ENCODE data around the gene ABHD15. TPM values are rescaled to one million over a fixed set of nuclear protein-coding genes. Genes with fewer than 3 reads are reported as not detected.

The ABHD15 gene
- total and polyA plus RNA-seq, 2 donors (not counting 1 experiment from before 2014, with no cell fraction given), result 10.9 to 44.1 TPM

DNA sequence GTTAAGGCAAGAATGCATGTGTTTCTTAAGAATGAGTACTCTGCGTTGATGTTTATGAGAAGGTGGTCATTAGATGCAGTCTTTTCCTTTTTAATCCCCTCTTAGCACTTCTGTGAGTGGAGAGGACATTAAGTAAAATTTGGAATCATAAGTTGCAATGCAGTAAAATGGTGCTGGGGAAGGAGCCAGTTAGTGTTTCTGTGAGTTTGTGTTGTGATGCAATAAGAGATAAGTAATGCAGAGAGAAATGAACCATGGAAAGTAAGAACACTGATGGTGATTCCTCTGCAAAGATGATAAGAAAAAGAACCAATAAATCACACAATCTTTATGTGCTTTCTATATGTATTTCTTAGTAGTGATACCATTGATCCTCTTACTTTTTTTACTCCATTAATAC, 20.0 kb downstream of the ABHD15 start:
- ChIA-PET CTCF (interaction anchor here (1.1 to 2.4 kb wide), 2 partner anchors 8 to 10 kb away, joined by 3 to 8 read pairs; no protein-coding TSS in a partner anchor), POLR2A (no interaction called here)
- Mint-ChIP-seq H3K27ac (no peak overlapping the region), H3K27me3 (no peaks in the 10 kb centered on the region), H3K4me3 (no peak overlapping the region), H3K9me3 (ENCODE audit: insufficient read depth) (no peaks in the 10 kb centered on the region), H3K4me1 (no peaks in the 10 kb centered on the region)
- TF ChIP-seq EZH2 (IDR thresholded peaks at IDR 0.05; ENCODE audit: borderline replicate concordance, insufficient read depth, low read depth, low read length, poor library complexity, severe bottlenecking), result no peak
- no CpG with 5 or more reads among the region's 1 CpG for WGBS (ENCODE audit: insufficient coverage)
- Histone ChIP-seq H4K20me1 (ENCODE audit: control insufficient read depth, insufficient read depth, low read length, poor library complexity, severe bottlenecking) (no peaks in the 10 kb centered on the region), H3K27ac (ENCODE audit: low read length in 2 of 2) (no peak overlapping the region), H2AFZ (ENCODE audit: insufficient read depth, low read depth, low read length, poor library complexity, severe bottlenecking) (no peak overlapping the region), H3K79me2 (ENCODE audit: control insufficient read depth, insufficient read depth, low read length) (no peaks in the 10 kb centered on the region), H3K36me3 (replicated peaks in 1 of 2; ENCODE audit: control extremely low read depth in 1 of 2, control insufficient read depth in 1 of 2, extremely low read depth in 1 of 2, insufficient read depth in 2 of 2, low read length in 1 of 2) (peaks cover 3 to 19% of the 10 kb centered on the region in 2 experiments), H3K9me3 (ENCODE audit: control extremely low read depth in 1 of 3, control insufficient read depth in 2 of 3, insufficient read depth in 1 of 3, low read length in 2 of 3) (no peaks in the 10 kb centered on the region), H3K4me1 (ENCODE audit: control insufficient read depth in 2 of 2, insufficient read depth in 2 of 2, low read length in 2 of 2) (no peaks in the 10 kb centered on the region), H3K27me3 (replicated peaks in 1 of 4; ENCODE audit: control extremely low read depth in 1 of 4, control insufficient read depth in 3 of 4, insufficient read depth in 4 of 4, low read length in 3 of 4) (no peaks in the 10 kb centered on the region), H3K4me2 (replicated peaks; ENCODE audit: low read depth, low read length, poor library complexity, severe bottlenecking) (no peak overlapping the region), H3K4me3 (ENCODE audit: control extremely low read depth in 1 of 5, extremely low read depth in 1 of 5, insufficient read depth in 1 of 5, low read depth in 2 of 5, low read length in 4 of 5) (no peak overlapping the region), H3K9ac (ENCODE audit: low read length) (no peak overlapping the region)
- no peak for DNase-seq
- ATAC-seq (ENCODE audit: low read depth), result no peak
- intact Hi-C loops (cut with micrococcal nuclease), result no loop called here

- no peak overlapping the region for H3K27ac Mint-ChIP-seq
- POLR2A ChIA-PET, result no interaction called here
Measured at GRCh38 chr17:29546085-29546484, 20.8 kb downstream of the ABHD15 start.

More at GRCh38 chr17:29546085-29546484, 20.8 kb downstream of the ABHD15 start:
- intact Hi-C loops (cut with micrococcal nuclease), result no loop called here
- Histone ChIP-seq H3K36me3 (replicated peaks in 1 of 2; ENCODE audit: control extremely low read depth in 1 of 2, control insufficient read depth in 1 of 2, extremely low read depth in 1 of 2, insufficient read depth in 2 of 2, low read length in 1 of 2) (peaks cover 3 to 19% of the 10 kb centered on the region in 2 experiments), H3K27ac (ENCODE audit: low read length in 2 of 2) (no peak overlapping the region), H3K27me3 (replicated peaks in 1 of 4; ENCODE audit: control extremely low read depth in 1 of 4, control insufficient read depth in 3 of 4, insufficient read depth in 4 of 4, low read length in 3 of 4) (no peaks in the 10 kb centered on the region), H3K4me3 (ENCODE audit: control extremely low read depth in 1 of 5, extremely low read depth in 1 of 5, insufficient read depth in 1 of 5, low read depth in 2 of 5, low read length in 4 of 5) (no peak overlapping the region), H2AFZ (ENCODE audit: insufficient read depth, low read depth, low read length, poor library complexity, severe bottlenecking) (no peak overlapping the region), H3K79me2 (ENCODE audit: control insufficient read depth, insufficient read depth, low read length) (no peaks in the 10 kb centered on the region), H4K20me1 (ENCODE audit: control insufficient read depth, insufficient read depth, low read length, poor library complexity, severe bottlenecking) (no peaks in the 10 kb centered on the region), H3K4me1 (ENCODE audit: control insufficient read depth in 2 of 2, insufficient read depth in 2 of 2, low read length in 2 of 2) (no peaks in the 10 kb centered on the region), H3K9me3 (ENCODE audit: control extremely low read depth in 1 of 3, control insufficient read depth in 2 of 3, insufficient read depth in 1 of 3, low read length in 2 of 3) (no peaks in the 10 kb centered on the region), H3K9ac (ENCODE audit: low read length) (no peak overlapping the region), H3K4me2 (replicated peaks; ENCODE audit: low read depth, low read length, poor library complexity, severe bottlenecking) (no peak overlapping the region)
- Mint-ChIP-seq H3K27me3 (no peaks in the 10 kb centered on the region), H3K4me1 (no peaks in the 10 kb centered on the region), H3K4me3 (no peak overlapping the region), H3K9me3 (ENCODE audit: insufficient read depth) (no peaks in the 10 kb centered on the region)
- TF ChIP-seq EZH2 (IDR thresholded peaks at IDR 0.05; ENCODE audit: borderline replicate concordance, insufficient read depth, low read depth, low read length, poor library complexity, severe bottlenecking) (no peak), CTCF (IDR thresholded peaks at IDR 0.05) (no peak)
- ATAC-seq (ENCODE audit: low read depth), result no peak
- no peak for DNase-seq
- CTCF ChIA-PET, result interaction anchor here (0.7 to 2.4 kb wide), 5 partner anchors 9 to 262 kb away, joined by 3 to 8 read pairs (median 5); no protein-coding TSS in a partner anchor
- no CpG with 5 or more reads among the region's 1 CpG for WGBS (ENCODE audit: insufficient coverage)

Data from B cell (primary cell).